ENCODE measurements around the gene VAV2. TPM values are rescaled to one million over a fixed set of nuclear protein-coding genes. Genes with fewer than 3 reads are reported as not detected.

VAV2 gene
- total RNA-seq, 1 donor from 2014 or later, result 47.0 TPM

- TF ChIP-seq CTCF (conservative IDR thresholded peaks at IDR 0.05), result no peak
- H3K9me3 Mint-ChIP-seq, result peaks cover 2% of the 10 kb centered on the region
- peak overlapping the region; percentile 38 for H3K4me3 Mint-ChIP-seq
- peak overlapping the region; percentile 90 for H3K27ac Mint-ChIP-seq (ENCODE audit: unreplicated experiment)
- no peak for DNase-seq (ENCODE audit: low read depth, low spot score)
- H3K36me3 Mint-ChIP-seq (ENCODE audit: low read depth), result peaks cover 6% of the 10 kb centered on the region
- peaks cover 69% of the 10 kb centered on the region for H3K4me1 Mint-ChIP-seq
- no peaks in the 10 kb centered on the region for H3K27me3 Mint-ChIP-seq (ENCODE audit: low read depth)
Observed at GRCh38 chr9:133888809-133889491, 103.2 kb downstream of the VAV2 start.

GRCh38 chr9:133888048-133888808 is 103.9 kb downstream of the VAV2 start:
- Mint-ChIP-seq H3K36me3 (ENCODE audit: low read depth) (peaks cover 6% of the 10 kb centered on the region), H3K9me3 (peaks cover 2% of the 10 kb centered on the region), H3K27me3 (ENCODE audit: low read depth) (no peaks in the 10 kb centered on the region), H3K27ac (ENCODE audit: unreplicated experiment) (peak overlapping the region; percentile 90), H3K4me1 (peaks cover 67% of the 10 kb centered on the region), H3K4me3 (peak overlapping the region; percentile 24)
- TF ChIP-seq CTCF (conservative IDR thresholded peaks at IDR 0.05), result no peak
- DNase-seq (ENCODE audit: low read depth, low spot score), result no peak

- no peak for TF ChIP-seq CTCF (conservative IDR thresholded peaks at IDR 0.05)
- no peaks in the 10 kb centered on the region for H3K27me3 Mint-ChIP-seq (ENCODE audit: low read depth)
- DNase-seq (ENCODE audit: low read depth, low spot score), result no peak
- H3K4me3 Mint-ChIP-seq, result peak overlapping the region; percentile 56
- peak overlapping the region; percentile 83 for H3K27ac Mint-ChIP-seq (ENCODE audit: unreplicated experiment)
- H3K9me3 Mint-ChIP-seq, result peaks cover 2% of the 10 kb centered on the region
- peaks cover 67% of the 10 kb centered on the region for H3K4me1 Mint-ChIP-seq
- H3K36me3 Mint-ChIP-seq (ENCODE audit: low read depth), result peaks cover 6% of the 10 kb centered on the region
Observed at GRCh38 chr9:133887540-133888047, 104.5 kb downstream of the VAV2 start.

GRCh38 chr9:133886563-133887501 is 105.3 kb downstream of the VAV2 start:
- DNase-seq (ENCODE audit: low read depth, low spot score), result no peak
- Mint-ChIP-seq H3K4me3 (peak overlapping the region; percentile 56), H3K4me1 (peaks cover 69% of the 10 kb centered on the region), H3K27ac (ENCODE audit: unreplicated experiment) (peak overlapping the region; percentile 83), H3K36me3 (ENCODE audit: low read depth) (peaks cover 6% of the 10 kb centered on the region), H3K27me3 (ENCODE audit: low read depth) (no peaks in the 10 kb centered on the region), H3K9me3 (peaks cover 2% of the 10 kb centered on the region)
- TF ChIP-seq CTCF (conservative IDR thresholded peaks at IDR 0.05), result no peak
